Vagina (tissue), 2 donors: ENCODE results near the gene BRD7.

Source experiments
- CTCF ChIP-seq, 3 experiments: fragments of 450-650 bp in 2 of 3; fragments of 200-600 bp in 1 of 3; sonication (generic) in 1 of 3; IDR thresholded peaks; one replicate each; pipeline ENCODE4 v1.5.1; 2017 to 2019; ENCODE audit warnings: antibody characterized with exemption in 3 of 3, mild to moderate bottlenecking in 2 of 3, moderate library complexity in 2 of 3
- POLR2A ChIP-seq, 2 donors: fragments of 450-650 bp; IDR thresholded peaks; one replicate each; pipeline ENCODE4 v1.6.1; 2017; ENCODE audit warnings: antibody characterized with exemption in 2 of 2, mild to moderate bottlenecking in 2 of 2, moderate library complexity in 2 of 2
- POLR2AphosphoS5 ChIP-seq, 2 donors: sonication (generic); formaldehyde crosslinking; IDR thresholded peaks; one replicate each; pipeline ENCODE4 v1.9.0; 2017; ENCODE audit warnings: antibody characterized with exemption in 2 of 2, mild to moderate bottlenecking in 2 of 2, low read depth in 1 of 2; ENCODE audit not compliant: insufficient read depth in 1 of 2

- TF ChIP-seq POLR2AphosphoS5 (IDR thresholded peaks at IDR 0.05; ENCODE audit: insufficient read depth in 1 of 2, low read depth in 1 of 2) (no peak), CTCF (IDR thresholded peaks at IDR 0.05) (no peak), POLR2A (IDR thresholded peaks at IDR 0.05) (no peak)
Measured at GRCh38 chr16:50416388-50416787, 47.6 kb upstream of the BRD7 start.
